ENCODE data around the gene ORC5.

- TF ChIP-seq, protein P1, sequence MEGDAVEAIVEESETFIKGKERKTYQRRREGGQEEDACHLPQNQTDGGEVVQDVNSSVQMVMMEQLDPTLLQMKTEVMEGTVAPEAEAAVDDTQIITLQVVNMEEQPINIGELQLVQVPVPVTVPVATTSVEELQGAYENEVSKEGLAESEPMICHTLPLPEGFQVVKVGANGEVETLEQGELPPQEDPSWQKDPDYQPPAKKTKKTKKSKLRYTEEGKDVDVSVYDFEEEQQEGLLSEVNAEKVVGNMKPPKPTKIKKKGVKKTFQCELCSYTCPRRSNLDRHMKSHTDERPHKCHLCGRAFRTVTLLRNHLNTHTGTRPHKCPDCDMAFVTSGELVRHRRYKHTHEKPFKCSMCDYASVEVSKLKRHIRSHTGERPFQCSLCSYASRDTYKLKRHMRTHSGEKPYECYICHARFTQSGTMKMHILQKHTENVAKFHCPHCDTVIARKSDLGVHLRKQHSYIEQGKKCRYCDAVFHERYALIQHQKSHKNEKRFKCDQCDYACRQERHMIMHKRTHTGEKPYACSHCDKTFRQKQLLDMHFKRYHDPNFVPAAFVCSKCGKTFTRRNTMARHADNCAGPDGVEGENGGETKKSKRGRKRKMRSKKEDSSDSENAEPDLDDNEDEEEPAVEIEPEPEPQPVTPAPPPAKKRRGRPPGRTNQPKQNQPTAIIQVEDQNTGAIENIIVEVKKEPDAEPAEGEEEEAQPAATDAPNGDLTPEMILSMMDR (IDR thresholded peaks at IDR 0.05): peak; percentile 37 to 76 (median 68)
- TF ChIP-seq POLR2A (IDR thresholded peaks at IDR 0.05): no peak
- no peak for TF ChIP-seq EP300 (IDR thresholded peaks at IDR 0.05)
Measured at GRCh38 chr7:104231054-104232046, 23.5 kb upstream of the ORC5 start.
